ENCODE data around the gene DCST1. TPM values are rescaled to one million over a fixed set of nuclear protein-coding genes. Genes with fewer than 3 reads are reported as not detected.

DCST1 gene
- total and polyA plus RNA-seq, 2 of the 13 experiments (the other 11 are each of a cell fraction or from before 2014, with no cell fraction given): 0.04 TPM; not detected in 1

- TF ChIP-seq, protein P1, sequence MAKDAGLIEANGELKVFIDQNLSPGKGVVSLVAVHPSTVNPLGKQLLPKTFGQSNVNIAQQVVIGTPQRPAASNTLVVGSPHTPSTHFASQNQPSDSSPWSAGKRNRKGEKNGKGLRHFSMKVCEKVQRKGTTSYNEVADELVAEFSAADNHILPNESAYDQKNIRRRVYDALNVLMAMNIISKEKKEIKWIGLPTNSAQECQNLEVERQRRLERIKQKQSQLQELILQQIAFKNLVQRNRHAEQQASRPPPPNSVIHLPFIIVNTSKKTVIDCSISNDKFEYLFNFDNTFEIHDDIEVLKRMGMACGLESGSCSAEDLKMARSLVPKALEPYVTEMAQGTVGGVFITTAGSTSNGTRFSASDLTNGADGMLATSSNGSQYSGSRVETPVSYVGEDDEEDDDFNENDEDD (CRISPR knock-in tag; IDR thresholded peaks at IDR 0.05; ENCODE audit: borderline replicate concordance): peak; percentile 41; the same call in 1 of the 2 replicates
- no peak for TF ChIP-seq ZNF563 (CRISPR knock-in tag; IDR thresholded peaks at IDR 0.05)
- TF ChIP-seq FOSL1 (CRISPR knock-in tag; IDR thresholded peaks at IDR 0.05; ENCODE audit: borderline replicate concordance): no peak
- peak; percentile 96 for TF ChIP-seq POLR2AphosphoS5 (IDR thresholded peaks at IDR 0.05; ENCODE audit: low read depth, low read length)
- TF ChIP-seq PPARG (CRISPR knock-in tag; conservative IDR thresholded peaks at IDR 0.05): peak; percentile 6; the same call in 1 of the 2 replicates
- TF ChIP-seq MTF2 (CRISPR knock-in tag; IDR thresholded peaks at IDR 0.05; ENCODE audit: borderline replicate concordance): no peak
- no peak for TF ChIP-seq MTF1 (CRISPR knock-in tag; IDR thresholded peaks at IDR 0.05)
- 0 out of 2 replicates have a peak, but pooled peaks have one; percentile 32 for TF ChIP-seq ZNF724P (CRISPR knock-in tag; IDR thresholded peaks at IDR 0.05; ENCODE audit: borderline replicate concordance)
- TF ChIP-seq CBX2 (IDR thresholded peaks at IDR 0.05; ENCODE audit: low read depth, low read length): no peak
- no peak for TF ChIP-seq CBX2 (CRISPR knock-in tag; IDR thresholded peaks at IDR 0.05; ENCODE audit: low read depth)
- peak; percentile 55 for TF ChIP-seq ZSCAN21 (CRISPR knock-in tag; IDR thresholded peaks at IDR 0.05; ENCODE audit: borderline replicate concordance)
- 0 out of 2 replicates have a peak, but pooled peaks have one; percentile 43 for TF ChIP-seq HES4 (CRISPR knock-in tag; IDR thresholded peaks at IDR 0.05; ENCODE audit: borderline replicate concordance)
- TF ChIP-seq, protein P2, sequence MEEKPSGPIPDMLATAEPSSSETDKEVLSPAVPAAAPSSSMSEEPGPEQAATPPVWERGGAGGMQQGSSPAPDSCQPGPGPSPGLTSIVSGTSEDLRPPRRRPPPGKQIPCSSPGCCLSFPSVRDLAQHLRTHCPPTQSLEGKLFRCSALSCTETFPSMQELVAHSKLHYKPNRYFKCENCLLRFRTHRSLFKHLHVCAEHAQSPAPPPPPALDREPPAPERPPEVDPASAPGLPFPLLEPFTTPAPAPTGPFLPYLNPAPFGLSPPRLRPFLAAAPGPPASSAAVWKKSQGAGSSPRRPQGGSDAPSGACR (CRISPR knock-in tag; IDR thresholded peaks at IDR 0.05): no peak
- TF ChIP-seq ZNF460 (CRISPR knock-in tag; IDR thresholded peaks at IDR 0.05; ENCODE audit: borderline replicate concordance): no peak
- TF ChIP-seq ZNF431 (CRISPR knock-in tag; IDR thresholded peaks at IDR 0.05; ENCODE audit: borderline replicate concordance, low read depth): no peak; the same call in 1 of the 2 replicates
- 0 out of 2 replicates have a peak, but pooled peaks have one; percentile 18 for TF ChIP-seq YEATS2 (CRISPR knock-in tag; IDR thresholded peaks at IDR 0.05; ENCODE audit: borderline replicate concordance)
- TF ChIP-seq ZNF558 (CRISPR knock-in tag; IDR thresholded peaks at IDR 0.05; ENCODE audit: borderline replicate concordance): no peak
- TF ChIP-seq ZSCAN30 (CRISPR knock-in tag; IDR thresholded peaks at IDR 0.05): no peak
Measured at GRCh38 chr1:155063550-155064110, 30.0 kb downstream of the DCST1 start, which contains the start of gene EFNA4 (continued).
